ENCODE data around the gene PRKCH. TPM values are rescaled to one million over a fixed set of nuclear protein-coding genes. Genes with fewer than 3 reads are reported as not detected.

Gene PRKCH
- total and polyA plus RNA-seq, 10 of the 15 experiments (the other 5 are each of a cell fraction or from before 2014, with no cell fraction given): 10.7 to 140 (median 33.2) TPM

DNA sequence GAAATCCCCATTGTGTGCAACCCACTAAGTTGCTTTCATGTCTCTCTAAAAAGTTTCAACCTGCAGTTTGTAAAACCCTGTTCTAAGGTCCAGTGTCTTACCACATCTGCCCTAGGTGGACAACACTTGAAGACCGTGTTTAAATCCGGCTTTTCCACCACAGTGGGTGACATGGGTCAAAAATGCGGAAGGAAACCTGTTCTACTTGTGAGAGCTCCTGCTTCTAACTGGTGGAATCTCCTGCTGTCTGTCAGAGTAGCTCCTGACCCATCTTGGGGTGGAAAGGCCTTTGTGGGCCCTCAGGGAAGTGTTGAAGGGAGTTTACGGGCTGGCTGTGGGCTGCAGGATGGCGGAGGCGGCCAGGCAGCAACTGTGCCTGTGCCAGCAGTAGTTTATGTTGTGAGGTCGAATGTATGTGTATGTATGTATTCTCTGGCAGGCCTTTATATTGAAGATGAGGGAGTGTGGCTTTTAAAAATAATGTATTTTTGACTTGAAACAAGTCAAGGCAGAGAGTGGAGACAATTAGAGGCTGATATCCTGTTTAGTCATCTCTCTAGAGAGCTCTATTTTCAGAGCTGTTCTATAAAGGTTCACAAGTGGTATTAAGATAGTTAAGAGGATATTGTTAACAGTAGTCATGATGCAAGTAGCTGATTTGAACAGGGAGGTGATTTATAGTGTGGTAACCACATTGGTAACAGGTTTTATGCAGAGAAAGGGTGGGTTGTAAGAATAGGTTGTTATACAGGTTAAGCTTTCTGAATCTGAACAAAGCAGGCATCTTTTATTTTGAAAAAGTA, 67.0 kb downstream of the PRKCH start (continued):
- TF ChIP-seq, protein P1, sequence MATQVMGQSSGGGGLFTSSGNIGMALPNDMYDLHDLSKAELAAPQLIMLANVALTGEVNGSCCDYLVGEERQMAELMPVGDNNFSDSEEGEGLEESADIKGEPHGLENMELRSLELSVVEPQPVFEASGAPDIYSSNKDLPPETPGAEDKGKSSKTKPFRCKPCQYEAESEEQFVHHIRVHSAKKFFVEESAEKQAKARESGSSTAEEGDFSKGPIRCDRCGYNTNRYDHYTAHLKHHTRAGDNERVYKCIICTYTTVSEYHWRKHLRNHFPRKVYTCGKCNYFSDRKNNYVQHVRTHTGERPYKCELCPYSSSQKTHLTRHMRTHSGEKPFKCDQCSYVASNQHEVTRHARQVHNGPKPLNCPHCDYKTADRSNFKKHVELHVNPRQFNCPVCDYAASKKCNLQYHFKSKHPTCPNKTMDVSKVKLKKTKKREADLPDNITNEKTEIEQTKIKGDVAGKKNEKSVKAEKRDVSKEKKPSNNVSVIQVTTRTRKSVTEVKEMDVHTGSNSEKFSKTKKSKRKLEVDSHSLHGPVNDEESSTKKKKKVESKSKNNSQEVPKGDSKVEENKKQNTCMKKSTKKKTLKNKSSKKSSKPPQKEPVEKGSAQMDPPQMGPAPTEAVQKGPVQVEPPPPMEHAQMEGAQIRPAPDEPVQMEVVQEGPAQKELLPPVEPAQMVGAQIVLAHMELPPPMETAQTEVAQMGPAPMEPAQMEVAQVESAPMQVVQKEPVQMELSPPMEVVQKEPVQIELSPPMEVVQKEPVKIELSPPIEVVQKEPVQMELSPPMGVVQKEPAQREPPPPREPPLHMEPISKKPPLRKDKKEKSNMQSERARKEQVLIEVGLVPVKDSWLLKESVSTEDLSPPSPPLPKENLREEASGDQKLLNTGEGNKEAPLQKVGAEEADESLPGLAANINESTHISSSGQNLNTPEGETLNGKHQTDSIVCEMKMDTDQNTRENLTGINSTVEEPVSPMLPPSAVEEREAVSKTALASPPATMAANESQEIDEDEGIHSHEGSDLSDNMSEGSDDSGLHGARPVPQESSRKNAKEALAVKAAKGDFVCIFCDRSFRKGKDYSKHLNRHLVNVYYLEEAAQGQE (IDR thresholded peaks at IDR 0.05; ENCODE audit: low read depth, low read length): no peak
- TF ChIP-seq CTCF (IDR thresholded peaks at IDR 0.05 in 2 of 3, conservative IDR thresholded peaks at IDR 0.05 in 1 of 3; ENCODE audit: control insufficient read depth in 2 of 3, extremely low read depth in 1 of 3, insufficient read depth in 1 of 3, low read depth in 3 of 3, low read length in 3 of 3) (no peak), ESRRA (IDR thresholded peaks at IDR 0.05; ENCODE audit: low read length) (no peak), NR2C1 (IDR thresholded peaks at IDR 0.05) (no peak), PAX5 (IDR thresholded peaks at IDR 0.05; ENCODE audit: borderline replicate concordance, low read depth, low read length) (0 out of 2 replicates have a peak, but pooled peaks have one; percentile 3), YY1 (IDR thresholded peaks at IDR 0.05; ENCODE audit: low read depth, low read length) (peak; percentile 64), SP1 (IDR thresholded peaks at IDR 0.05; ENCODE audit: low read depth, low read length) (no peak), GATAD2B (conservative IDR thresholded peaks at IDR 0.05; ENCODE audit: low read depth) (peak; percentile 73), TBL1XR1 (IDR thresholded peaks at IDR 0.05; ENCODE audit: low read depth, low read length) (peak; percentile 83), SPI1 (IDR thresholded peaks at IDR 0.05; ENCODE audit: borderline replicate concordance, insufficient read depth, low read depth, low read length) (no peak), MLLT1 (IDR thresholded peaks at IDR 0.05) (peak; percentile 85), SREBF2 (IDR thresholded peaks at IDR 0.05; ENCODE audit: low read length) (no peak), CBX3 (IDR thresholded peaks at IDR 0.05; ENCODE audit: borderline replicate concordance, low read depth) (no peak), BHLHE40 (IDR thresholded peaks at IDR 0.05; ENCODE audit: borderline replicate concordance in 1 of 2, low read depth in 2 of 2, low read length in 1 of 2) (peak; percentile 12 to 54; a peak in 3 of 4 replicates), MTA3 (IDR thresholded peaks at IDR 0.05; ENCODE audit: borderline replicate concordance, low read length) (peak; percentile 76; the same call in 1 of the 2 replicates), RFX5 (IDR thresholded peaks at IDR 0.05; ENCODE audit: low read depth, low read length) (no peak)
- TF ChIP-seq, protein P2, sequence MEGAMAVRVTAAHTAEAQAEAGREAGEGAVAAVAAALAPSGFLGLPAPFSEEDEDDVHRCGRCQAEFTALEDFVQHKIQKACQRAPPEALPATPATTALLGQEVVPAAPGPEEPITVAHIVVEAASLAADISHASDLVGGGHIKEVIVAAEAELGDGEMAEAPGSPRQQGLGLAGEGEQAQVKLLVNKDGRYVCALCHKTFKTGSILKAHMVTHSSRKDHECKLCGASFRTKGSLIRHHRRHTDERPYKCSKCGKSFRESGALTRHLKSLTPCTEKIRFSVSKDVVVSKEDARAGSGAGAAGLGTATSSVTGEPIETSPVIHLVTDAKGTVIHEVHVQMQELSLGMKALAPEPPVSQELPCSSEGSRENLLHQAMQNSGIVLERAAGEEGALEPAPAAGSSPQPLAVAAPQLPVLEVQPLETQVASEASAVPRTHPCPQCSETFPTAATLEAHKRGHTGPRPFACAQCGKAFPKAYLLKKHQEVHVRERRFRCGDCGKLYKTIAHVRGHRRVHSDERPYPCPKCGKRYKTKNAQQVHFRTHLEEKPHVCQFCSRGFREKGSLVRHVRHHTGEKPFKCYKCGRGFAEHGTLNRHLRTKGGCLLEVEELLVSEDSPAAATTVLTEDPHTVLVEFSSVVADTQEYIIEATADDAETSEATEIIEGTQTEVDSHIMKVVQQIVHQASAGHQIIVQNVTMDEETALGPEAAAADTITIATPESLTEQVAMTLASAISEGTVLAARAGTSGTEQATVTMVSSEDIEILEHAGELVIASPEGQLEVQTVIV (IDR thresholded peaks at IDR 0.05; ENCODE audit: borderline replicate concordance, partially characterized antibody): no peak
- TF ChIP-seq, protein P3, sequence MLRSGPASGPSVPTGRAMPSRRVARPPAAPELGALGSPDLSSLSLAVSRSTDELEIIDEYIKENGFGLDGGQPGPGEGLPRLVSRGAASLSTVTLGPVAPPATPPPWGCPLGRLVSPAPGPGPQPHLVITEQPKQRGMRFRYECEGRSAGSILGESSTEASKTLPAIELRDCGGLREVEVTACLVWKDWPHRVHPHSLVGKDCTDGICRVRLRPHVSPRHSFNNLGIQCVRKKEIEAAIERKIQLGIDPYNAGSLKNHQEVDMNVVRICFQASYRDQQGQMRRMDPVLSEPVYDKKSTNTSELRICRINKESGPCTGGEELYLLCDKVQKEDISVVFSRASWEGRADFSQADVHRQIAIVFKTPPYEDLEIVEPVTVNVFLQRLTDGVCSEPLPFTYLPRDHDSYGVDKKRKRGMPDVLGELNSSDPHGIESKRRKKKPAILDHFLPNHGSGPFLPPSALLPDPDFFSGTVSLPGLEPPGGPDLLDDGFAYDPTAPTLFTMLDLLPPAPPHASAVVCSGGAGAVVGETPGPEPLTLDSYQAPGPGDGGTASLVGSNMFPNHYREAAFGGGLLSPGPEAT (IDR thresholded peaks at IDR 0.05; ENCODE audit: low read depth): peak; percentile 87

Measured in GM12878 (cell line).